GM12892 (cell line): ENCODE results near the gene LASP1NB.

Source experiments
- POLR2A ChIP-seq: IDR thresholded peaks from 2 replicates; pipeline ENCODE4 v1.6.1; 2011; ENCODE audit warnings: low read depth, low read length, control low read depth
- TAF1 ChIP-seq: IDR thresholded peaks from 2 replicates; pipeline ENCODE4 v1.6.1; 2011; ENCODE audit warnings: low read depth, mild to moderate bottlenecking, control low read depth, low read length, borderline replicate concordance

- no peak for TF ChIP-seq TAF1
- TF ChIP-seq POLR2A = no peak
Measured at GRCh38 chr17:38958326-38958725, 32.9 kb downstream of the LASP1NB start.
